D721Med (cell line): ENCODE data around the gene PHACTR4.
A peak's percentile ranks its signal among the peaks of the same experiment; 100 is the strongest.
"Not testable (repeated sequence)": the region's sequence is repeated elsewhere in the genome, so short reads cannot be mapped to it uniquely, and the experiment has no call there.

Experiments used
- DNase-seq: peaks from one replicate; pipeline ENCODE4 v3.0.0; 2011; ENCODE audit warnings: low spot score; ENCODE audit not compliant: insufficient read length
- FAIRE-seq: peaks from 2 replicates; lab custom pipeline; 2011; peaks lifted over from hg19 to GRCh38; lab: Jason Lieb, UNC
- TF ChIP-seq, protein P1 (sequence below): IDR thresholded peaks from 2 replicates; pipeline ENCODE4 v1.5.1; 2012; ENCODE audit warnings: mild to moderate bottlenecking, control low read depth; ENCODE audit not compliant: insufficient read depth; ENCODE audit errors: missing control alignments

The PHACTR4 gene

GRCh38 chr1:28518000-28518744 lies 148.6 kb downstream of the PHACTR4 start:
- FAIRE-seq = no peak
- TF ChIP-seq, protein P1, sequence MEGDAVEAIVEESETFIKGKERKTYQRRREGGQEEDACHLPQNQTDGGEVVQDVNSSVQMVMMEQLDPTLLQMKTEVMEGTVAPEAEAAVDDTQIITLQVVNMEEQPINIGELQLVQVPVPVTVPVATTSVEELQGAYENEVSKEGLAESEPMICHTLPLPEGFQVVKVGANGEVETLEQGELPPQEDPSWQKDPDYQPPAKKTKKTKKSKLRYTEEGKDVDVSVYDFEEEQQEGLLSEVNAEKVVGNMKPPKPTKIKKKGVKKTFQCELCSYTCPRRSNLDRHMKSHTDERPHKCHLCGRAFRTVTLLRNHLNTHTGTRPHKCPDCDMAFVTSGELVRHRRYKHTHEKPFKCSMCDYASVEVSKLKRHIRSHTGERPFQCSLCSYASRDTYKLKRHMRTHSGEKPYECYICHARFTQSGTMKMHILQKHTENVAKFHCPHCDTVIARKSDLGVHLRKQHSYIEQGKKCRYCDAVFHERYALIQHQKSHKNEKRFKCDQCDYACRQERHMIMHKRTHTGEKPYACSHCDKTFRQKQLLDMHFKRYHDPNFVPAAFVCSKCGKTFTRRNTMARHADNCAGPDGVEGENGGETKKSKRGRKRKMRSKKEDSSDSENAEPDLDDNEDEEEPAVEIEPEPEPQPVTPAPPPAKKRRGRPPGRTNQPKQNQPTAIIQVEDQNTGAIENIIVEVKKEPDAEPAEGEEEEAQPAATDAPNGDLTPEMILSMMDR = peak; percentile 70
- DNase-seq = peak; percentile 80

GRCh38 chr1:28518745-28519341 lies 149.3 kb downstream of the PHACTR4 start:
- DNase-seq (no peak), FAIRE-seq (no peak)
- TF ChIP-seq, protein P1 = no peak

DNA sequence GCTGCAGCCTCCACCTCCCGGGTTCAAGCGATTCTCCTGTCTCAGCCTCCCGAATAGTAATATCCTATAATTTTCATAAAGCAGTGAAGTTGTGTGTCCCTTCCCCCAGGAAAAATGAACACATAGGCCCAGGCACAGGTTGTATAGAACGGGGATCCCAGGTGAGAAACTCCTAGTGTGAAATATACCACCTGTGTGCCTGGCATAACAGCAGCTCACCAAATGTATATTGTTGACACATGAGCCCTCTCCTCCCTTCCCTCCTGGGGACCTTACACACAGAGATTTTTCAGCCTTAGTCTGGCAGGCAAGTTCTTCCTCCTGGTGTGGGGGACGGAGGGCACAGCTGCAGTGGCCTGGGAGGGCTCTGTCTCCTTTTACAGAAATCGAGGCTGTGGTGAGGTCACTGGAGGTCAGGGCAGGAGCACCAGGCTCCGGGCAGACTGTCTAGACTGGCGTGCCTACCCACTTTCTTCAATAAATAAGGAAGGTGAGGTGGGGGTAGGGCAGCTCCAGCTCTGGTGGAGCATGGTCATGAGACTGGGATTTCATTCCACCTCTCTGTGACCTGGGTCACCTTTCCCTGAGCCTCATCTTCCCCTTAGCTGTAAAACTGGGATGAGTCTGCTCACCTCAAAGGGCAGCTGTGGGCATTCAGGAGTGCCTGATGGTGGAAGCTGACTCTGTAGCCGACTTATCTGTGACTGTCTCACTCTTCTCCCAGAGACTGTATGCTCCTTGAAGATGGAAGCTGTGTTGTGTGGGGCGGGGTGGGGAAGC lies 150.6 kb downstream of the PHACTR4 start:
- DNase-seq (no peak), FAIRE-seq (no peak)
- TF ChIP-seq, protein P1 = no peak

DNA sequence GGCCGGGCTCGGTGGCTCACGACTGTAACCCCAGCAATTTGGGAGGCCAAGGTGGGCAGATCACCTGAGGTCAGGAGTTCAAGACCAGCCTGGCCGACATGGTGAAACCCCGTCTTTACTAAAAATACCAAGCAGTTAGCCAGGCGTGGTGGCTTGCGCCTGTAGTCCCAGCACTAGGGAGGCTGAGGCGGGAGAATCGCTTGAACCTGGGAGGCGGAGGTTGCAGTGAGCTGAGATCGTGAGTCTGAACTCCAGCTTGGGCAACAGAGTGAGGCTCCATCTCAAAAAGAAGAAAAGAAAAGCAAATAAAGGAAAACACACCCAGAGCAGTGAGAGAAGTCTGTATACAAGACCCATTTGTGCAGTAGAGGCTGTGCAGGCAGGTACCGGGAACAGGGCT lies 151.3 kb downstream of the PHACTR4 start:
- not testable (repeated sequence) for DNase-seq, FAIRE-seq

DNA sequence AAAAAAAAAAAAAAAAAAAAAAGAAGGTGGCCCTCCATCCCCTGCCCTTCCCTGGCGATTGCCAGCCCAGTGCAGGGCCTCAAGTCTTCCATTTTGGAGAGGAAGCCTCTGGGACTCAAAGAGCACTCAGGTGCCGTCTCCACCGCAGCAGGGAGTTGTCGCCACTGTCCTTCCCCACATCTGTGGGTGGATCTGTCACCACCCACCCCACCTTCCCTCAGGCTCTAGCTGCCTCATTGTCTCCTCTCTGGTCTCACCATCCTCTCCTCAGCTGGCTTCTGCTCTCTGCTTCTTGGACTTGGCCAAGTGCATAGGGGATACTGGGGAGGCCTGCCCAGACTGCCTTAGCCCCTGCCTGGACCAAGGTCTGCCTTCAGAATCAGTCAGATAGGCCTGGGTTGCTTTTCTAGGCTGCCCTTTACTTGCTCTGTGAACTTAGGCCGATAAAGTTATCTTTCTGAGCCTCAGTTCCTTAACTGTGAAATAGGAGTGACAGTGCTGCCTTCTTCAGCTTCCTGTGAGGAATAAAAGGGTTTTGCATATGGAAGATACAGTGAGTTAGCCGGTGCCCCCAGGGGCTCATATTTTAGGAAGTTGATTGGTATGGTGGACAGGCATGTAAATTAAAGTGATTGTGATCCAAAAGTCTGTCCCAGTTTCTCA lies 152.1 kb downstream of the PHACTR4 start:
- TF ChIP-seq, protein P1 = no peak
- FAIRE-seq (no peak), DNase-seq (no peak)

DNA sequence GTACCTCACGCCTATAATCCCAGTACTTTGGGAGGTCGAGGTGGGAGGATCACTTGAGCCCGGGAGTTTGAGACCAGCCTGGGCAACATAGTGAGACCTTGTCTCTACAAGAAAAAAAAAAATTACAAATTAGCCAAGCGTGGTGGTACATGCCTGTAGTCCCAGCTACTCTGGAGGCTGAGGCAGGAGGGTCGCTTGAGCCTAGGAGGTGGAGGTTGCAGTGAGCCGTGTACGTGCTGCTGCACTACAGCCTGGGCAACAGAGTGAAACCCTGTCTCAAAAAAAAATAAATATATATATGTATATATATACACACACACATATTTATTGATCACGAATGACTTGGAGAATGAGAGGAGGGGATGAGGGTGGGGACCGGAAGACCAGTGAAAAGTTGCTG lies 153.0 kb downstream of the PHACTR4 start:
- DNase-seq, FAIRE-seq: not testable (repeated sequence)

GRCh38 chr1:28525002-28525642 lies 155.6 kb downstream of the PHACTR4 start:
- DNase-seq, FAIRE-seq: not testable (repeated sequence)

- FAIRE-seq (no peak), DNase-seq (no peak)
- TF ChIP-seq, protein P1 = no peak
Measured at GRCh38 chr1:28526886-28527285, 157.3 kb downstream of the PHACTR4 start.
